ENCODE results near the gene TNIK. TPM values are rescaled to one million over a fixed set of nuclear protein-coding genes. Genes with fewer than 3 reads are reported as not detected.

Gene TNIK
- total and polyA plus RNA-seq, 2 experiments from 2014 or later: 14.6 to 34.3 TPM

DNA sequence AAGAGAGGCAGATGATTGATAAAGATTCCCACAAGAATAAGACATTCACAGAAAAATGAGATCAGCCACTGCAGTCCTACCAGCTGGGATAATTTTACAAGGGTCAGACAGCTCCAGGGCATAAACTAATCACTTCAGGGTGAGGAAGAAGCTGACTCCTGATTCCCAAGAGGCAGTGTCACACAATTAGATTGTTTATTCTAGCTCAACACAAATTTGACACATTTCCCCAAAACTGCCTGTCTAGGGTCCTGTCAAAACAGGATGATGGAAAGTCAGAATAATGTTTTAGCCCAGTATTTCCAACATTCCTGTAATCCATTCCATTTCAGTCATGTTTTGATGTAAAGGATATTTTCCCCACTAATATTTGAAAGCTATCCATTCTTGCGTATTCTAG lies 110.8 kb downstream of the TNIK start (continued):
- TF ChIP-seq, protein P1, sequence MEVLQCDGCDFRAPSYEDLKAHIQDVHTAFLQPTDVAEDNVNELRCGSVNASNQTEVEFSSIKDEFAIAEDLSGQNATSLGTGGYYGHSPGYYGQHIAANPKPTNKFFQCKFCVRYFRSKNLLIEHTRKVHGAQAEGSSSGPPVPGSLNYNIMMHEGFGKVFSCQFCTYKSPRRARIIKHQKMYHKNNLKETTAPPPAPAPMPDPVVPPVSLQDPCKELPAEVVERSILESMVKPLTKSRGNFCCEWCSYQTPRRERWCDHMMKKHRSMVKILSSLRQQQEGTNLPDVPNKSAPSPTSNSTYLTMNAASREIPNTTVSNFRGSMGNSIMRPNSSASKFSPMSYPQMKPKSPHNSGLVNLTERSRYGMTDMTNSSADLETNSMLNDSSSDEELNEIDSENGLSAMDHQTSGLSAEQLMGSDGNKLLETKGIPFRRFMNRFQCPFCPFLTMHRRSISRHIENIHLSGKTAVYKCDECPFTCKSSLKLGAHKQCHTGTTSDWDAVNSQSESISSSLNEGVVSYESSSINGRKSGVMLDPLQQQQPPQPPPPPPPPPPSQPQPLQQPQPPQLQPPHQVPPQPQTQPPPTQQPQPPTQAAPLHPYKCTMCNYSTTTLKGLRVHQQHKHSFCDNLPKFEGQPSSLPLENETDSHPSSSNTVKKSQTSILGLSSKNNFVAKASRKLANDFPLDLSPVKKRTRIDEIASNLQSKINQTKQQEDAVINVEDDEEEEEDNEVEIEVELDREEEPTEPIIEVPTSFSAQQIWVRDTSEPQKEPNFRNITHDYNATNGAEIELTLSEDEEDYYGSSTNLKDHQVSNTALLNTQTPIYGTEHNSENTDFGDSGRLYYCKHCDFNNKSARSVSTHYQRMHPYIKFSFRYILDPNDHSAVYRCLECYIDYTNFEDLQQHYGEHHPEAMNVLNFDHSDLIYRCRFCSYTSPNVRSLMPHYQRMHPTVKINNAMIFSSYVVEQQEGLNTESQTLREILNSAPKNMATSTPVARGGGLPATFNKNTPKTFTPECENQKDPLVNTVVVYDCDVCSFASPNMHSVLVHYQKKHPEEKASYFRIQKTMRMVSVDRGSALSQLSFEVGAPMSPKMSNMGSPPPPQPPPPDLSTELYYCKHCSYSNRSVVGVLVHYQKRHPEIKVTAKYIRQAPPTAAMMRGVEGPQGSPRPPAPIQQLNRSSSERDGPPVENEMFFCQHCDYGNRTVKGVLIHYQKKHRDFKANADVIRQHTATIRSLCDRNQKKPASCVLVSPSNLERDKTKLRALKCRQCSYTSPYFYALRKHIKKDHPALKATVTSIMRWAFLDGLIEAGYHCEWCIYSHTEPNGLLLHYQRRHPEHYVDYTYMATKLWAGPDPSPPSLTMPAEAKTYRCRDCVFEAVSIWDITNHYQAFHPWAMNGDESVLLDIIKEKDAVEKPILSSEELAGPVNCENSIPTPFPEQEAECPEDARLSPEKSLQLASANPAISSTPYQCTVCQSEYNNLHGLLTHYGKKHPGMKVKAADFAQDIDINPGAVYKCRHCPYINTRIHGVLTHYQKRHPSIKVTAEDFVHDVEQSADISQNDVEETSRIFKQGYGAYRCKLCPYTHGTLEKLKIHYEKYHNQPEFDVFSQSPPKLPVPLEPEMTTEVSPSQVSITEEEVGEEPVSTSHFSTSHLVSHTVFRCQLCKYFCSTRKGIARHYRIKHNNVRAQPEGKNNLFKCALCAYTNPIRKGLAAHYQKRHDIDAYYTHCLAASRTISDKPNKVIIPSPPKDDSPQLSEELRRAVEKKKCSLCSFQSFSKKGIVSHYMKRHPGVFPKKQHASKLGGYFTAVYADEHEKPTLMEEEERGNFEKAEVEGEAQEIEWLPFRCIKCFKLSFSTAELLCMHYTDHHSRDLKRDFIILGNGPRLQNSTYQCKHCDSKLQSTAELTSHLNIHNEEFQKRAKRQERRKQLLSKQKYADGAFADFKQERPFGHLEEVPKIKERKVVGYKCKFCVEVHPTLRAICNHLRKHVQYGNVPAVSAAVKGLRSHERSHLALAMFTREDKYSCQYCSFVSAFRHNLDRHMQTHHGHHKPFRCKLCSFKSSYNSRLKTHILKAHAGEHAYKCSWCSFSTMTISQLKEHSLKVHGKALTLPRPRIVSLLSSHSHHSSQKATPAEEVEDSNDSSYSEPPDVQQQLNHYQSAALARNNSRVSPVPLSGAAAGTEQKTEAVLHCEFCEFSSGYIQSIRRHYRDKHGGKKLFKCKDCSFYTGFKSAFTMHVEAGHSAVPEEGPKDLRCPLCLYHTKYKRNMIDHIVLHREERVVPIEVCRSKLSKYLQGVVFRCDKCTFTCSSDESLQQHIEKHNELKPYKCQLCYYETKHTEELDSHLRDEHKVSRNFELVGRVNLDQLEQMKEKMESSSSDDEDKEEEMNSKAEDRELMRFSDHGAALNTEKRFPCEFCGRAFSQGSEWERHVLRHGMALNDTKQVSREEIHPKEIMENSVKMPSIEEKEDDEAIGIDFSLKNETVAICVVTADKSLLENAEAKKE (CRISPR knock-in tag; IDR thresholded peaks at IDR 0.05): no peak
- TF ChIP-seq NANOG (IDR thresholded peaks at IDR 0.05; ENCODE audit: borderline replicate concordance): no peak
- no peak for TF ChIP-seq EZH2 (IDR thresholded peaks at IDR 0.05; ENCODE audit: low read depth, unreplicated experiment)
- TF ChIP-seq ZNF114 (CRISPR knock-in tag; IDR thresholded peaks at IDR 0.05): no peak
- TF ChIP-seq, protein P2, sequence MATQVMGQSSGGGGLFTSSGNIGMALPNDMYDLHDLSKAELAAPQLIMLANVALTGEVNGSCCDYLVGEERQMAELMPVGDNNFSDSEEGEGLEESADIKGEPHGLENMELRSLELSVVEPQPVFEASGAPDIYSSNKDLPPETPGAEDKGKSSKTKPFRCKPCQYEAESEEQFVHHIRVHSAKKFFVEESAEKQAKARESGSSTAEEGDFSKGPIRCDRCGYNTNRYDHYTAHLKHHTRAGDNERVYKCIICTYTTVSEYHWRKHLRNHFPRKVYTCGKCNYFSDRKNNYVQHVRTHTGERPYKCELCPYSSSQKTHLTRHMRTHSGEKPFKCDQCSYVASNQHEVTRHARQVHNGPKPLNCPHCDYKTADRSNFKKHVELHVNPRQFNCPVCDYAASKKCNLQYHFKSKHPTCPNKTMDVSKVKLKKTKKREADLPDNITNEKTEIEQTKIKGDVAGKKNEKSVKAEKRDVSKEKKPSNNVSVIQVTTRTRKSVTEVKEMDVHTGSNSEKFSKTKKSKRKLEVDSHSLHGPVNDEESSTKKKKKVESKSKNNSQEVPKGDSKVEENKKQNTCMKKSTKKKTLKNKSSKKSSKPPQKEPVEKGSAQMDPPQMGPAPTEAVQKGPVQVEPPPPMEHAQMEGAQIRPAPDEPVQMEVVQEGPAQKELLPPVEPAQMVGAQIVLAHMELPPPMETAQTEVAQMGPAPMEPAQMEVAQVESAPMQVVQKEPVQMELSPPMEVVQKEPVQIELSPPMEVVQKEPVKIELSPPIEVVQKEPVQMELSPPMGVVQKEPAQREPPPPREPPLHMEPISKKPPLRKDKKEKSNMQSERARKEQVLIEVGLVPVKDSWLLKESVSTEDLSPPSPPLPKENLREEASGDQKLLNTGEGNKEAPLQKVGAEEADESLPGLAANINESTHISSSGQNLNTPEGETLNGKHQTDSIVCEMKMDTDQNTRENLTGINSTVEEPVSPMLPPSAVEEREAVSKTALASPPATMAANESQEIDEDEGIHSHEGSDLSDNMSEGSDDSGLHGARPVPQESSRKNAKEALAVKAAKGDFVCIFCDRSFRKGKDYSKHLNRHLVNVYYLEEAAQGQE (IDR thresholded peaks at IDR 0.05; ENCODE audit: unreplicated experiment): no peak

DNA sequence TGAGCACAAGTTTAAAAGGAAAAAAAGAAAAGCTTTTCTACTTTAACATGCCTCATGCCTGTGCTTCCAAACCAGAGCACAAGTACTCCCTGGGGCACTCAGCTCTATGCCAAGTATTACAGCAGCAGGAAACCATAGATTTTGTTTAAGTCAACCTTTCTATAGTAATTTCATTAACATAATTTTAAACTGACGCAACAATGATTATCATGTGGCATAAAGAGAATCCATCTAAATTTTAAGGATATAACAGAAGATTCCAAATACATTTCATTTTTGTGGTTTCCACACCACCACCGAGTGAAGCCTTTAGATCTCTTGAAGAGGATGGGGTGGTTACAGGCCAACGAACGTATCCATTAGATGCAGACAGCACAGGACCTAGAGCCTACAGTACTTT lies 112.1 kb downstream of the TNIK start:
- no peaks in the 10 kb centered on the region for H3F3A ChIP-seq (replicated peaks; ENCODE audit: low read depth)
- no peaks in the 10 kb centered on the region for H3K36me3 ChIP-seq (ENCODE audit: insufficient read depth)
- no peak overlapping the region for H3K4me3 ChIP-seq
- H2AFZ ChIP-seq: no peak overlapping the region
- ATAC-seq (no peak; the same call in 2 of the 3 replicates), DNase-seq (ENCODE audit: low spot score) (no peak)
- H3K4me1 ChIP-seq (ENCODE audit: insufficient read depth): peaks cover 23% of the 10 kb centered on the region
- H3K27me3 ChIP-seq (ENCODE audit: insufficient read depth): no peaks in the 10 kb centered on the region
- H3K36me3 Mint-ChIP-seq (ENCODE audit: low read depth): no peaks in the 10 kb centered on the region
- H3K4me3 Mint-ChIP-seq: no peak overlapping the region
- peaks cover 63% of the 10 kb centered on the region for H3K79me2 ChIP-seq (replicated peaks; ENCODE audit: insufficient read depth)
- H3K27ac ChIP-seq (ENCODE audit: low read depth): no peak overlapping the region
- no peaks in the 10 kb centered on the region for H3K9me3 Mint-ChIP-seq
- peaks cover 40% of the 10 kb centered on the region for H3K4me1 Mint-ChIP-seq
- no peak overlapping the region for H3K27ac Mint-ChIP-seq
- no peaks in the 10 kb centered on the region for H3K27me3 Mint-ChIP-seq (ENCODE audit: insufficient read depth, low read depth, poor library complexity)
- no peak overlapping the region for H3K4me2 ChIP-seq
- no peaks in the 10 kb centered on the region for H3K9me2 ChIP-seq (ENCODE audit: insufficient read depth)
- peaks cover 10% of the 10 kb centered on the region; the same call in 1 of the 2 replicates for H4K20me1 ChIP-seq (replicated peaks; ENCODE audit: insufficient read depth)
- no peak for TF ChIP-seq NANOG (IDR thresholded peaks at IDR 0.05; ENCODE audit: borderline replicate concordance)
- TF ChIP-seq, protein P3, sequence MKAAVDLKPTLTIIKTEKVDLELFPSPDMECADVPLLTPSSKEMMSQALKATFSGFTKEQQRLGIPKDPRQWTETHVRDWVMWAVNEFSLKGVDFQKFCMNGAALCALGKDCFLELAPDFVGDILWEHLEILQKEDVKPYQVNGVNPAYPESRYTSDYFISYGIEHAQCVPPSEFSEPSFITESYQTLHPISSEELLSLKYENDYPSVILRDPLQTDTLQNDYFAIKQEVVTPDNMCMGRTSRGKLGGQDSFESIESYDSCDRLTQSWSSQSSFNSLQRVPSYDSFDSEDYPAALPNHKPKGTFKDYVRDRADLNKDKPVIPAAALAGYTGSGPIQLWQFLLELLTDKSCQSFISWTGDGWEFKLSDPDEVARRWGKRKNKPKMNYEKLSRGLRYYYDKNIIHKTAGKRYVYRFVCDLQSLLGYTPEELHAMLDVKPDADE (IDR thresholded peaks at IDR 0.05): no peak
